ENCODE data around the gene APOA4.

DNA sequence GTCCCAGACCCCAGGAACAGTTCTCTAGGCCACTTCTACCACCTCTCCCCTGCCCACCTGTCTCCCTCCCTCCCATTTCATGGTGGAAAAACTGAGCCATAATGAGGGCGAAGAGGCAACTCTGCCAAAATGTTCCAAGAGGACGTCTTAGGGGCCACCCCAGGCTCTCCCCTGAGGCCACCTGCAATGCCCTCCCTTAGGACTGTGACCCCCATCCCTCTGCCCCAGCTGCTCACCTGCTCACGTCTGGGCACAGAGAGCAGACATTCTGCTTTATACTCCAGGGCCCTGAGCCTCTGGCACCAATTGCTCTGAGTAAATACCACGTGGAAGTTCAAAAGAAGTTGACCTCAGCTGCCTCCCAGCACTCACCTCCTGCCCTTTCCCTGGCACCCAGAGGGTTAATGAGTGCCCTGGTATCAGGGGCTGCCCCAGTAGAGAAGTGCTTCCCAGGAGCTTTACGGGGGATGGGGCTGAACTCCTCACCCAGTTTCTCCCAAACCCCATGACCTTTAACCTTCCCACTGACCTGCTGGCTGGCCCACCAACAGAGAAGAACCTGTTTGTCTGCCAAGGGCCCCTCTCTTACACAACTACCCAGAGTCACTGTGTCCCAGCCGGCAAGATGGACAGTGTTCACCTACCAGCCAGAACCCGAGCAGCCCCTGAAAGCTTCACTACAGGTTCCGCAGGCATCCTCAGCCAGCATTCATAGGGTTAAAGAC, 30.8 kb downstream of the APOA4 start:
- TF ChIP-seq, protein P1, sequence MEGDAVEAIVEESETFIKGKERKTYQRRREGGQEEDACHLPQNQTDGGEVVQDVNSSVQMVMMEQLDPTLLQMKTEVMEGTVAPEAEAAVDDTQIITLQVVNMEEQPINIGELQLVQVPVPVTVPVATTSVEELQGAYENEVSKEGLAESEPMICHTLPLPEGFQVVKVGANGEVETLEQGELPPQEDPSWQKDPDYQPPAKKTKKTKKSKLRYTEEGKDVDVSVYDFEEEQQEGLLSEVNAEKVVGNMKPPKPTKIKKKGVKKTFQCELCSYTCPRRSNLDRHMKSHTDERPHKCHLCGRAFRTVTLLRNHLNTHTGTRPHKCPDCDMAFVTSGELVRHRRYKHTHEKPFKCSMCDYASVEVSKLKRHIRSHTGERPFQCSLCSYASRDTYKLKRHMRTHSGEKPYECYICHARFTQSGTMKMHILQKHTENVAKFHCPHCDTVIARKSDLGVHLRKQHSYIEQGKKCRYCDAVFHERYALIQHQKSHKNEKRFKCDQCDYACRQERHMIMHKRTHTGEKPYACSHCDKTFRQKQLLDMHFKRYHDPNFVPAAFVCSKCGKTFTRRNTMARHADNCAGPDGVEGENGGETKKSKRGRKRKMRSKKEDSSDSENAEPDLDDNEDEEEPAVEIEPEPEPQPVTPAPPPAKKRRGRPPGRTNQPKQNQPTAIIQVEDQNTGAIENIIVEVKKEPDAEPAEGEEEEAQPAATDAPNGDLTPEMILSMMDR (IDR thresholded peaks at IDR 0.05; ENCODE audit: borderline replicate concordance, extremely low read depth, low read length, poor library complexity, severe bottlenecking) = no peak
- no peak for TF ChIP-seq EZH2 (IDR thresholded peaks at IDR 0.05; ENCODE audit: borderline replicate concordance, low read depth, low read length, severe bottlenecking)

Data from DND-41 (cell line).